K562 (cell line): Measurements from ENCODE around the gene PPP1R3G. TPM values are rescaled to one million over a fixed set of nuclear protein-coding genes. Genes with fewer than 3 reads are reported as not detected.

ENCODE experiments used
- ATAC-seq: fragments of 200-7000 bp; cut with Tn5 transposase; 3 replicates; pipeline ENCODE4 v1.9.1; 2020; ENCODE audit warnings: moderate library complexity
- Bru-seq: library from RNA; stranded (reverse); fragments of 400-500 nt; gene quantifications from one replicate; lab custom pipeline; 2021; lab: Mats Ljungman, UMichigan
- BruChase-seq, 2 experiments: library from RNA; stranded (reverse); fragments of 400-500 nt; gene quantifications; one replicate each; lab custom pipeline; 2021; lab: Mats Ljungman, UMichigan
- BruUV-seq: library from RNA; stranded (reverse); fragments of 400-500 nt; replicated peaks from 2 replicates; lab custom pipeline; 2021; lab: Mats Ljungman, UMichigan
- CTCF ChIA-PET: fragments of 300-600 bp; formaldehyde crosslinking; extraction: SDS; loops from one replicate; lab custom pipeline; 2021; ENCODE audit warnings: low intra/inter-chr PET ratio; lab: Yijun Ruan, JAX
- POLR2A ChIA-PET: fragments of 300-600, 350-650 bp; sonication (Branson Sonifier 250); formaldehyde crosslinking; extraction: SDS; loops from one replicate; lab custom pipeline; 2021; ENCODE audit warnings: antibody characterized with exemption, inconsistent platforms; lab: Yijun Ruan, JAX
- DNase-seq, 4 experiments: peaks; one replicate each; pipeline versions ENCODE4 v3.0.0 to v3.0.0-alpha.2; 2011 to 2018; ENCODE audit warnings: low spot score in 3 of 4, mixed read lengths in 3 of 4; ENCODE audit errors: extremely low read depth in 1 of 4
- FAIRE-seq: peaks from 2 replicates; lab custom pipeline; 2011; peaks lifted over from hg19 to GRCh38; lab: Jason Lieb, UNC
- H2AFZ ChIP-seq: 2 replicates; pipeline ENCODE4 v1.6.0; 2011; ENCODE audit warnings: low read depth, low read length, control low read depth, inconsistent platforms
- H3K27ac ChIP-seq: fragments of 200-600 bp; 3 replicates; pipeline ENCODE4 v1.8.0; 2011; ENCODE audit warnings: low read depth, mild to moderate bottlenecking, control low read depth, inconsistent platforms, low read length, moderate library complexity, mixed read lengths; ENCODE audit errors: extremely low read depth
- H3K27me3 ChIP-seq, 2 experiments: fragments of 300-600 bp in 1 of 2; 2 replicates in 1 of 2; 3 replicates in 1 of 2; pipeline versions ENCODE4 v1.6.0 to v1.8.0; 2011; ENCODE audit warnings: inconsistent platforms in 2 of 2, low read length in 2 of 2, mild to moderate bottlenecking in 1 of 2, mixed read lengths in 1 of 2, moderate library complexity in 1 of 2; ENCODE audit not compliant: control insufficient read depth in 2 of 2, insufficient read depth in 2 of 2
- H3K36me3 ChIP-seq: fragments of 300-600 bp; 3 replicates; pipeline ENCODE4 v1.8.0; 2011; ENCODE audit warnings: mild to moderate bottlenecking, low read length, inconsistent platforms; ENCODE audit not compliant: control insufficient read depth, insufficient read depth
- H3K4me1 ChIP-seq, 2 experiments: fragments of 200-600 bp in 1 of 2; replicated peaks in 1 of 2; 2 replicates in 1 of 2; 3 replicates in 1 of 2; pipeline versions ENCODE4 v1.5.1 to v1.8.0; 2011; ENCODE audit warnings: inconsistent platforms in 2 of 2, low read length in 2 of 2, mild to moderate bottlenecking in 1 of 2, mixed read lengths in 1 of 2, moderate library complexity in 1 of 2; ENCODE audit not compliant: control insufficient read depth in 2 of 2, insufficient read depth in 2 of 2
- H3K4me2 ChIP-seq: 2 replicates; pipeline ENCODE4 v1.6.1; 2011; ENCODE audit warnings: low read length, control low read depth, inconsistent platforms, mixed read lengths; ENCODE audit not compliant: insufficient read depth
- H3K4me3 ChIP-seq: fragments of 200-600 bp; sonication (generic), shearing (Covaris generic); 2 replicates; pipeline ENCODE4 v1.5.1; 2016; ENCODE audit warnings: control low read depth, inconsistent platforms
- H3K79me2 ChIP-seq: fragments of 200-600 bp; 3 replicates; pipeline ENCODE4 v1.8.0; 2011; ENCODE audit warnings: low read length, inconsistent platforms; ENCODE audit not compliant: control insufficient read depth, insufficient read depth
- H3K9ac ChIP-seq, 2 experiments: 2 replicates each; pipeline versions ENCODE4 v1.6.0 to v1.6.1; 2011; ENCODE audit warnings: low read depth in 2 of 2, low read length in 2 of 2, control low read depth in 1 of 2, inconsistent platforms in 1 of 2, mild to moderate bottlenecking in 1 of 2, mixed read lengths in 1 of 2; ENCODE audit not compliant: insufficient read depth in 1 of 2
- H3K9me1 ChIP-seq: one replicate; pipeline ENCODE4 v1.6.0; 2011; ENCODE audit warnings: inconsistent platforms, mild to moderate bottlenecking, low read length, moderate library complexity; ENCODE audit not compliant: control insufficient read depth, insufficient read depth
- H3K9me3 ChIP-seq: replicated peaks from 2 replicates; pipeline ENCODE4 v1.5.1; 2011; ENCODE audit warnings: low read depth, low read length, inconsistent platforms; ENCODE audit not compliant: control insufficient read depth, insufficient read depth
- H4K20me1 ChIP-seq: replicated peaks from 2 replicates; pipeline ENCODE4 v1.6.1; 2011; ENCODE audit warnings: low read length, inconsistent platforms, mixed read lengths; ENCODE audit not compliant: control insufficient read depth, insufficient read depth
- EGR1 ChIP-seq: fragments of 450-650 bp; conservative IDR thresholded peaks from 2 replicates; pipeline ENCODE4 v1.6.1; 2017; ENCODE audit warnings: mild to moderate bottlenecking
- ETV5 ChIP-seq: sonication (generic); formaldehyde crosslinking; IDR thresholded peaks from 2 replicates; pipeline ENCODE4 v1.4.0; 2020; ENCODE audit warnings: low read depth, mild to moderate bottlenecking, missing genetic modification reagents
- HNRNPH1 ChIP-seq: fragments of 200-400 bp; formaldehyde crosslinking; optimal IDR thresholded peaks from 2 replicates; pipeline ENCODE3; 2017; ENCODE audit warnings: low read depth, mild to moderate bottlenecking, low read length, moderate library complexity
- KAT8 ChIP-seq: fragments of 450-650 bp; IDR thresholded peaks from 2 replicates; pipeline ENCODE4 v1.6.1; 2016; ENCODE audit warnings: low read depth, mild to moderate bottlenecking
- KLF6 ChIP-seq: fragments of 250-450 bp; sonication (Bioruptor Pico); IDR thresholded peaks from 2 replicates; pipeline ENCODE4 v1.4.0; 2020; ENCODE audit warnings: mild to moderate bottlenecking, moderate library complexity, borderline replicate concordance
- MBD2 ChIP-seq: sonication (generic); IDR thresholded peaks from 2 replicates; pipeline ENCODE4 v1.6.1; 2016; ENCODE audit warnings: low read depth, borderline replicate concordance
- MTA2 ChIP-seq: fragments of 450-650 bp; IDR thresholded peaks from 2 replicates; pipeline ENCODE4 v1.6.1; 2016; ENCODE audit warnings: low read depth
- POLR2AphosphoS5 ChIP-seq: IDR thresholded peaks from 2 replicates; pipeline ENCODE4 v1.6.1; 2011; ENCODE audit warnings: mild to moderate bottlenecking, low read depth, low read length, moderate library complexity; ENCODE audit not compliant: control insufficient read depth, insufficient read depth
- PRMT5 ChIP-seq: sonication (generic); formaldehyde crosslinking; IDR thresholded peaks from 2 replicates; pipeline ENCODE4 v1.5.0; 2020; ENCODE audit warnings: missing genetic modification reagents
- RBBP5 ChIP-seq: fragments of 200-600 bp; sonication (generic); IDR thresholded peaks from 2 replicates; pipeline ENCODE4 v1.6.1; 2012; ENCODE audit warnings: borderline replicate concordance, mild to moderate bottlenecking, low read length, control low read depth, inconsistent platforms; ENCODE audit not compliant: insufficient read depth, poor library complexity, severe bottlenecking
- RCOR1 ChIP-seq, 2 experiments: IDR thresholded peaks; 2 replicates each; pipeline ENCODE4 v1.6.1; 2012; ENCODE audit warnings: low read depth in 2 of 2, low read length in 2 of 2, borderline replicate concordance in 1 of 2, improper control_type of control experiment in 1 of 2
- SNRNP70 ChIP-seq: fragments of 200-400 bp; formaldehyde crosslinking; optimal IDR thresholded peaks from 2 replicates; pipeline ENCODE3; 2017; ENCODE audit warnings: low read depth, low read length
- SRSF3 ChIP-seq: fragments of 200-400 bp; formaldehyde crosslinking; IDR thresholded peaks from 2 replicates; pipeline ENCODE4 v1.6.1; 2016; ENCODE audit warnings: mild to moderate bottlenecking, low read length, moderate library complexity; ENCODE audit not compliant: insufficient read depth
- STAG1 ChIP-seq: sonication (generic); formaldehyde crosslinking; IDR thresholded peaks from 2 replicates; pipeline ENCODE4 v1.5.0; 2020; ENCODE audit warnings: missing genetic modification reagents, borderline replicate concordance
- ZNF274 ChIP-seq: IDR thresholded peaks from 2 replicates; pipeline ENCODE4 v1.6.1; 2011; ENCODE audit warnings: low read depth, mild to moderate bottlenecking, low read length, moderate library complexity, borderline replicate concordance
- WGBS: fragments of 100-300 bp; shearing (Covaris generic); methylation state at CpG from one replicate; pipeline ENCODE4 v1.1.6; 2016; ENCODE audit warnings: low coverage, mixed read lengths; ENCODE audit not compliant: insufficient coverage; ENCODE audit errors: missing lambda C conversion rate; 5-methylcytosine and 5-hydroxymethylcytosine counted together
- in situ Hi-C: fragments of 300-500 bp; cut with MboI; formaldehyde crosslinking; loops from 4 replicates; pipeline ENCODE4 v1.15.0; 2018; ENCODE audit warnings: inconsistent platforms, mixed read lengths
- intact Hi-C: fragments of 100-400 bp; cut with micrococcal nuclease; formaldehyde crosslinking; loops from 2 replicates; pipeline ENCODE4 v1.14.2; 2022
- long read RNA-seq, 3 experiments: library from polyadenylated mRNA in 2 of 3; library from RNA in 1 of 3; unstranded in 2 of 3; stranded (forward) in 1 of 3; transcript quantifications; one replicate each; pipeline ENCODE4 v2.0.0, GENCODE V29; 2019 to 2022
- polyA minus RNA-seq, 3 experiments: library from RNA; depleted of rRNA, polyadenylated mRNA; stranded (reverse); fragments of >200 nt; gene quantifications; 2 replicates each; pipeline ENCODE4 v1.2.3, GENCODE V29; 2011
- polyA plus RNA-seq, 8 experiments: library from polyadenylated mRNA; depleted of rRNA in 4 of 8; stranded (reverse) in 5 of 8; unstranded in 3 of 8; fragments of >200 nt; fragmentation: Nextera tagmentation in 2 of 8; fragmentation: Illumina TruSeq in 1 of 8; extraction: Ambion mirVana in 2 of 8; extraction: Trizol in 1 of 8; gene quantifications; 2 replicates each; pipeline versions ENCODE4 v1.2.1 to v1.2.3, GENCODE V29; 2011 to 2014; ENCODE audit warnings: inconsistent platforms in 1 of 8, missing spikeins in 1 of 8
- total RNA-seq, 7 experiments: library from RNA; depleted of rRNA in 6 of 7; stranded (reverse); fragments of >200 nt in 6 of 7; fragmentation: Illumina TruSeq in 2 of 7; extraction: Trizol in 2 of 7; gene quantifications; 2 replicates each; pipeline versions ENCODE4 v1.2.1 to v1.2.3, GENCODE V29; 2011 to 2021; ENCODE audit warnings: low replicate concordance in 1 of 7
- TF ChIP-seq, protein P1 (sequence below): fragments of 450-650 bp; formaldehyde crosslinking; IDR thresholded peaks from 2 replicates; pipeline ENCODE4 v1.4.0; 2022; ENCODE audit warnings: mild to moderate bottlenecking, moderate library complexity

Gene PPP1R3G
- total RNA-seq (2011; cell fraction: chromatin; rRNA removed; ENCODE audit: low replicate concordance), result 0.37 TPM in 1 of 2 replicates, not detected in the other
- 0.50 and 0.53 TPM in 2 replicates for total RNA-seq (2011; cell fraction: nucleolus; rRNA removed)
- 0.29 and 0.46 TPM in 2 replicates for total RNA-seq (2011; cell fraction: nucleoplasm; rRNA removed)
- total RNA-seq (2014; rRNA removed) (0.08 TPM in 1 of 2 replicates, not detected in the other), total RNA-seq (2014; rRNA removed; fragmentation: Illumina TruSeq; extraction: Trizol) (not detected in 2 replicates), total RNA-seq (2015; rRNA removed; fragmentation: Illumina TruSeq; extraction: Trizol) (not detected in 2 replicates), total RNA-seq (2021) (0.04 TPM in 2 replicates), polyA plus RNA-seq (2011; rRNA removed) (0.13 and 0.35 TPM in 2 replicates), polyA plus RNA-seq (2014; fragmentation: Illumina TruSeq; extraction: Trizol) (0.01 and 0.03 TPM in 2 replicates), polyA plus RNA-seq (2014; fragmentation: Nextera tagmentation; extraction: Ambion mirVana) (under 1 TPM in 1 of 2 experiments, not detected in 1; 0.01 TPM), polyA plus RNA-seq (2014; rRNA removed) (0.01 TPM in 2 replicates), polyA minus RNA-seq (2011; rRNA and poly(A)+ RNA removed) (0.21 and 0.27 TPM in 2 replicates), Bru-seq, nascent RNA (percentile 14 among the genes with signal in this experiment), BruChase-seq, experiment 1, labeled RNA remaining after a 2-hour chase (percentile 13 among the genes with signal in this experiment), BruChase-seq, experiment 2, labeled RNA remaining after a 6-hour chase (percentile 2 among the genes with signal in this experiment)
- 0.35 and 0.51 TPM in 2 replicates for polyA plus RNA-seq (2011; cell fraction: cytosol; rRNA removed)
- polyA plus RNA-seq (2011; cell fraction: nucleus; rRNA removed), result 0.17 and 0.28 TPM in 2 replicates
- polyA plus RNA-seq (2012), result 0.21 TPM in 2 replicates
- 0.38 and 1.2 TPM in 2 replicates for polyA minus RNA-seq (2011; cell fraction: cytosol; rRNA and poly(A)+ RNA removed)
- polyA minus RNA-seq (2011; cell fraction: nucleus; rRNA and poly(A)+ RNA removed), result 0.27 and 1.00 TPM in 2 replicates
- long read RNA-seq, experiment 1, full-length matches to known transcripts, result 2 of 2 reads
- long read RNA-seq, experiment 1, partial matches to known transcripts, result 0 of 2 reads
- long read RNA-seq, experiment 1, other reads (novel, unspliced or antisense), result 0 of 2 reads
- long read RNA-seq, experiment 2, full-length matches to known transcripts, result 1 of 1 reads
- long read RNA-seq, experiment 2, partial matches to known transcripts, result 0 of 1 reads
- long read RNA-seq, experiment 2, other reads (novel, unspliced or antisense), result 0 of 1 reads
- long read RNA-seq, experiment 3, result 0 reads

DNA sequence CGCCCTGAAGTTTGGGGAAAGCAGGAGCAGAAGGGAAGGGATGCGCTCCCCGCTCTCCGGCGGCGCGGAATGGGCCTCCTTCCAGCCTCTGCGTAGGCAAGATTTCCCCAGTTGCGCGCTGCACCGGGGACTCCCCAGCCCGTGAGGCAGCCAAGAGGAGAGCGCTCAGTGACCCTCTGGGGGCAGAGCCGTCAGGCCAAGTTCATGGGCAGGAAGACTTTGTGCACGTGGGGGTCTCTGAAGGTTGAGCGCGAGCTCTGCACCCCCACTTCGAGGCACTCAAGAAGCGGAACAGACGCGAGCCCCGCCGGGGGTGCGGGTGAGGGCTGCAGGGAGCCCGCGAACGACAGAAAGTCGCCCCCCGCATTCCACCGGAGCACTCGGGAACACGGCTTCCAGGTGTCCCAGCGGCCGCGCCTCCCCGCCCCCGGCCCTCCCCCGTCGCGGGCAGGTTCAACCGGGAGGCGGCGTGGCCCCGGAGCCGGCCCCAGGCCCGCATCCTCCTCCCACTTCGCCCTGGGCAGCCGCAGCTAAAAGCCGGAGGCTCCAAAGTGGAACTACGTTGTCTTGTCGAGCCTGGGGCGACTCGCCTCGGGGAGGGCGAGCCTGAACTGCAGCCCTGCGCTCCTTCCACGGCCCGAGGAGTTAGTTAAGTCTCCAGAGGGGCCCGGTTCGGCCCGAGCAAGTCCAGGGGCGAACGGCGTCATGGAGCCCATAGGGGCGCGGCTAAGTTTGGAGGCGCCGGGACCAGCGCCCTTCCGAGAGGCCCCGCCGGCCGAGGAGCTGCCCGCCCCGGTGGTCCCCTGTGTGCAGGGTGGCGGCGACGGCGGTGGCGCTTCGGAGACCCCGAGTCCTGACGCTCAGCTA is at the start of gene PPP1R3G:
TSS of gene PPP1R3G (plus strand) at position 561 of the 867 bp plus-strand sequence. CDS start at position 706, 145 bp downstream.
- FAIRE-seq, result no peak
- H3K9ac ChIP-seq, result peak within 1 kb of the TSS; percentile 56 to 69; a peak in 3 of 4 replicates
- peaks cover 5 to 23% of the 10 kb centered on the region in 2 experiments; a peak in 3 of 5 replicates for H3K4me1 ChIP-seq
- in situ Hi-C loops (no loop called here), intact Hi-C loops (no loop called here)
- no peaks in the 10 kb centered on the region for H4K20me1 ChIP-seq
- ChIA-PET CTCF (no interaction called here), POLR2A (no interaction called here)
- peaks cover 17 to 39% of the 10 kb centered on the region in 2 experiments; a peak in 3 of 5 replicates for H3K27me3 ChIP-seq
- H3K4me2 ChIP-seq, result peak within 1 kb of the TSS; percentile 71
- ATAC-seq, result peak; percentile 40
- DNase-seq, result peak in 1 of 4 experiments; percentile 27
- BruUV-seq, result no TSS peak
- no peaks in the 10 kb centered on the region for H3K9me3 ChIP-seq
- no peaks in the 10 kb centered on the region for H3K79me2 ChIP-seq
- peak within 1 kb of the TSS; percentile 77 for H2AFZ ChIP-seq
- 31% methylated on average over 63 of the region's 83 CpGs for WGBS
- no peaks in the 10 kb centered on the region for H3K36me3 ChIP-seq
- H3K27ac ChIP-seq, result no peak within 1 kb of the TSS
- peak within 1 kb of the TSS; percentile 42 for H3K4me3 ChIP-seq
- H3K9me1 ChIP-seq, result no peaks in the 10 kb centered on the region
- TF ChIP-seq KAT8 (no peak), POLR2AphosphoS5 (no peak), KLF6 (CRISPR knock-in tag) (no peak), STAG1 (no peak), ETV5 (no peak), RBBP5 (no peak), MTA2 (no peak), MBD2 (0 out of 2 replicates have a peak, but pooled peaks have one; percentile 13), RCOR1 (IDR thresholded peaks at IDR 0.05; ENCODE audit: borderline replicate concordance in 1 of 2, low read depth in 2 of 2, low read length in 2 of 2) (no peak), HNRNPH1 (no peak), SRSF3 (no peak), ZNF274 (no peak), SNRNP70 (no peak), PRMT5 (CRISPR knock-in tag) (no peak), EGR1 (no peak)
- TF ChIP-seq, protein P1, sequence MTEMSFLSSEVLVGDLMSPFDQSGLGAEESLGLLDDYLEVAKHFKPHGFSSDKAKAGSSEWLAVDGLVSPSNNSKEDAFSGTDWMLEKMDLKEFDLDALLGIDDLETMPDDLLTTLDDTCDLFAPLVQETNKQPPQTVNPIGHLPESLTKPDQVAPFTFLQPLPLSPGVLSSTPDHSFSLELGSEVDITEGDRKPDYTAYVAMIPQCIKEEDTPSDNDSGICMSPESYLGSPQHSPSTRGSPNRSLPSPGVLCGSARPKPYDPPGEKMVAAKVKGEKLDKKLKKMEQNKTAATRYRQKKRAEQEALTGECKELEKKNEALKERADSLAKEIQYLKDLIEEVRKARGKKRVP, result no peak
